GM12891 (cell line): ENCODE results near the gene SPATS2.

Experiments
- POLR2A ChIP-seq: IDR thresholded peaks from 2 replicates; pipeline ENCODE4 v1.6.1; 2011; ENCODE audit warnings: low read depth, low read length, control low read depth
- POLR2AphosphoS5 ChIP-seq: IDR thresholded peaks from 2 replicates; pipeline ENCODE4 v1.6.1; 2011; ENCODE audit warnings: low read depth, low read length, control low read depth

DNA sequence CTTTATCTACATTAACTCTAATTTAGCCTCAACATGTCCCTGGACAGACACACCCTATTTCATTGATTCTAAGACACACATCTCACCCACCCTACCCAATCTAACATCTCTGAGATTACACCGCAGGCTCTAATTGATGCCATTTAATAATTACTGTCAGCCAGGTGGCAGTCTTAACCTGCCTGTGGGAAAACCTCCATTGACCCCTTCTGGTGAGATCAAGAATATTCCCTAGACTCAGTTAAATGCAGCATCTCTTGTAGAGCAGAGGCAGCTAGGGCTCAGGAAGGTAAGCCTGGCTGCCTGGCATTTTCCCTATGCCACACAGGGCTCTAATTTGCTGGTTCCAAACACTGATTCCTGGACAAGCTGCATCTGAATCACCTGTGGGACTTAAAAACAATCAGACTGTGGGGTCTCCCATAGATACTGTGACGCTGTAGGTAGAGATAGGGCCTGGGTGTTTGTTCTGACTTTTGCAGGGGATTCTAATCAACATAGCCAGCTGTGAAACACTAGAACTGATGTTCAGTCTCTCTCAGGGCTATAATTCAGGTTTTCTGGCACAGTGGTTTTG lies 186.3 kb downstream of the SPATS2 start:
- no peak for TF ChIP-seq POLR2AphosphoS5
- no peak for TF ChIP-seq POLR2A
